ENCODE data around the gene CACNA2D4. TPM values are rescaled to one million over a fixed set of nuclear protein-coding genes. Genes with fewer than 3 reads are reported as not detected.
A peak's percentile ranks its signal among the peaks of the same experiment; 100 is the strongest.

The CACNA2D4 gene
- total and polyA plus RNA-seq, 2 of the 13 experiments (the other 11 are each of a cell fraction or from before 2014, with no cell fraction given): 14.2 to 136 TPM

DNA sequence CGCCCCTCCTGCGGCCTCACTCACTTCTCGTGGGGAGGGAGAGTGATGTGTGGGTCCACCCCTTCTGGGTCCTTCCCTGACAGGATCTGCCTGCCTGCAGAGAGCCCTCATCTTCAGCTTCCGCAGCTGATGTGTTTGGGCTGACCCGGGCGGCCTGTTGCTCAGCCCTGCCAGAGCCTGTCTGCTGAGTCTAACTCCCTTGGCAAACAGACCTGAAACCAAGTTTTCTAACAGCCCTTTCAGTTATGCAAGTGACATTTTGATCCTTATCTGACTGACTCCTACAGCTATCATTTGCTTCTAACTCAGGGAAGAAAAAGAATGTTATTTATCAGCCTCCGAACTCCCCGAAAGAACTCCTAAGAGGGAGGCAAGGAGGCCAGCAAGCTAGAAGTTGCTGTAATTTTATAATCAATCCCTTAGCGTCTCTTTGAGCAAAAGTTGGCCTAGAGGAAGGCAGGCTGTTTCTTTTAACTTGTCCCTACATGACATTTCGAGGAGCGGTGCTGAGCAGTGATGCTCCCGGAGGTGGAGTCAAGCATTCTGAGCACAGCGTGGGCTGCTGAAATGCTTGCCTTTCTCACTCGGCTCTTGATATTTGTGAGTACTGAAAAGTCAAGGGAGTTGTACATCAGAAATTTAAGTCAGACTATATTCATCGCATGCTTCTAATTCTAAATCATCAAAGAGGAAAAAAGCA lies 31.5 kb upstream of the CACNA2D4 start:
- no peak overlapping the region for H3K27ac ChIP-seq (ENCODE audit: extremely low read length, insufficient read depth, low read length)
- no peak overlapping the region for H3K4me2 ChIP-seq (ENCODE audit: low read depth, low read length)
- intact Hi-C loops (cut with micrococcal nuclease; ENCODE audit: unreplicated experiment): loop anchor here (10.0 kb wide), 1 partner anchor 55 kb away; the partner anchor contains the start of gene DCP1B
- no peaks in the 10 kb centered on the region for H4K20me1 ChIP-seq (ENCODE audit: insufficient read depth, low read length)
- no peak overlapping the region for H3K9ac ChIP-seq (ENCODE audit: insufficient read depth, low read depth, low read length)
- in situ Hi-C loops (cut with HindIII; ENCODE audit: extremely low pct_ligation_motif_present, low pct_unique_long_range_greater_than_20kb): no loop called here
- no peak for FAIRE-seq
- ChIA-PET POLR2A (no interaction called here), CTCF (ENCODE audit: low intra/inter-chr PET ratio, low total read pairs) (no interaction called here)
- BruUV-seq (replicated peaks): no TSS peak
- no peak for DNase-seq (ENCODE audit: low spot score)
- 0 out of 2 replicates have a peak, but pooled peaks cover 8% of the 10 kb centered on the region for H3K4me1 ChIP-seq (ENCODE audit: insufficient read depth, low read length)
- H2AFZ ChIP-seq (ENCODE audit: low read length): no peak overlapping the region
- H3K4me3 ChIP-seq (replicated peaks in 1 of 3; ENCODE audit: insufficient read depth in 1 of 3, low read depth in 2 of 3, low read length in 3 of 3): no peak overlapping the region
- TF ChIP-seq RBM22 (optimal IDR thresholded peaks at IDR 0.05; ENCODE audit: low read length) (no peak), ZNF687 (CRISPR knock-in tag; IDR thresholded peaks at IDR 0.05) (peak; percentile 13; the same call in 1 of the 2 replicates)
- WGBS (ENCODE audit: low lambda C conversion rate): 96% methylated on average over 15 of the region's 15 CpGs
- no peaks in the 10 kb centered on the region for H3K79me2 ChIP-seq (ENCODE audit: insufficient read depth, low read length)
- H3K27me3 ChIP-seq (ENCODE audit: control insufficient read depth in 1 of 2, insufficient read depth in 2 of 2, low read length in 2 of 2): no peaks in the 10 kb centered on the region
- ATAC-seq: peak; percentile 24; the same call in 2 of the 3 replicates
- H3K36me3 ChIP-seq (replicated peaks in 1 of 2; ENCODE audit: control insufficient read depth in 1 of 2, insufficient read depth in 2 of 2, low read length in 2 of 2): peaks cover 28 to 63% of the 10 kb centered on the region in 2 experiments; a peak in 4 of 5 replicates
- H3K9me3 ChIP-seq (ENCODE audit: low read length): no peaks in the 10 kb centered on the region

DNA sequence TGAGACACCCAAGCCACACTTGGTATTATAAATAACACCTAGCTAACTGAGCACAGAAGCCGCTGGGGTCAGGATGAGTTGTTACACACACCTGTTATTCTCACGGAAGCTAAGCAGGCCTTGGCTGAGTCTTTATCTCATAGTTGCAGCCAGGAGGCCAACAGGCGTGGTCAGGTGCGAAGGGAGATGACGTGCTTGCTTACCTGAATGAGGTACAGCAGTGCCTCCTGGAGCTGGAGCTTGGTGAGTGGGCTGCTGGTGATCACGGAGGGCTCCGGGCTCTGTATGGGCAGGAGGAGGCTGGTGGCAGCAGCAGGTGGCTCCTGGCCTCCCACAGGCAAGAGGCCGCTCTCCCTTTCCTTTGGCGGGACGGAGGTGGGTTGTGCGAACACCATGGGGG lies 30.4 kb upstream of the CACNA2D4 start:
- no peak for DNase-seq (ENCODE audit: low spot score)
- intact Hi-C loops (cut with micrococcal nuclease; ENCODE audit: unreplicated experiment) (no loop called here), in situ Hi-C loops (cut with HindIII; ENCODE audit: extremely low pct_ligation_motif_present, low pct_unique_long_range_greater_than_20kb) (no loop called here)
- ChIA-PET CTCF (ENCODE audit: low intra/inter-chr PET ratio, low total read pairs) (no interaction called here), POLR2A (no interaction called here)
- Histone ChIP-seq H3K36me3 (replicated peaks in 1 of 2; ENCODE audit: control insufficient read depth in 1 of 2, insufficient read depth in 2 of 2, low read length in 2 of 2) (peaks cover 26 to 56% of the 10 kb centered on the region in 2 experiments; a peak in 4 of 5 replicates), H3K4me3 (replicated peaks in 1 of 3; ENCODE audit: insufficient read depth in 1 of 3, low read depth in 2 of 3, low read length in 3 of 3) (no peak overlapping the region), H4K20me1 (ENCODE audit: insufficient read depth, low read length) (no peaks in the 10 kb centered on the region), H3K27ac (ENCODE audit: extremely low read length, insufficient read depth, low read length) (no peak overlapping the region), H3K27me3 (ENCODE audit: control insufficient read depth in 1 of 2, insufficient read depth in 2 of 2, low read length in 2 of 2) (no peaks in the 10 kb centered on the region), H2AFZ (ENCODE audit: low read length) (no peak overlapping the region), H3K4me2 (ENCODE audit: low read depth, low read length) (no peak overlapping the region), H3K9me3 (ENCODE audit: low read length) (no peaks in the 10 kb centered on the region), H3K9ac (ENCODE audit: insufficient read depth, low read depth, low read length) (no peak overlapping the region), H3K4me1 (ENCODE audit: insufficient read depth, low read length) (0 out of 2 replicates have a peak, but pooled peaks cover 8% of the 10 kb centered on the region), H3K79me2 (ENCODE audit: insufficient read depth, low read length) (no peaks in the 10 kb centered on the region)
- no peak for FAIRE-seq
- TF ChIP-seq, protein P1, sequence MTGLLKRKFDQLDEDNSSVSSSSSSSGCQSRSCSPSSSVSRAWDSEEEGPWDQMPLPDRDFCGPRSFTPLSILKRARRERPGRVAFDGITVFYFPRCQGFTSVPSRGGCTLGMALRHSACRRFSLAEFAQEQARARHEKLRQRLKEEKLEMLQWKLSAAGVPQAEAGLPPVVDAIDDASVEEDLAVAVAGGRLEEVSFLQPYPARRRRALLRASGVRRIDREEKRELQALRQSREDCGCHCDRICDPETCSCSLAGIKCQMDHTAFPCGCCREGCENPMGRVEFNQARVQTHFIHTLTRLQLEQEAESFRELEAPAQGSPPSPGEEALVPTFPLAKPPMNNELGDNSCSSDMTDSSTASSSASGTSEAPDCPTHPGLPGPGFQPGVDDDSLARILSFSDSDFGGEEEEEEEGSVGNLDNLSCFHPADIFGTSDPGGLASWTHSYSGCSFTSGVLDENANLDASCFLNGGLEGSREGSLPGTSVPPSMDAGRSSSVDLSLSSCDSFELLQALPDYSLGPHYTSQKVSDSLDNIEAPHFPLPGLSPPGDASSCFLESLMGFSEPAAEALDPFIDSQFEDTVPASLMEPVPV (CRISPR knock-in tag; IDR thresholded peaks at IDR 0.05): no peak
- no peak for TF ChIP-seq FOXJ3 (CRISPR knock-in tag; IDR thresholded peaks at IDR 0.05; ENCODE audit: borderline replicate concordance)
- no peak for TF ChIP-seq GATAD2A (CRISPR knock-in tag; IDR thresholded peaks at IDR 0.05)
- TF ChIP-seq HHEX (CRISPR knock-in tag; IDR thresholded peaks at IDR 0.05): no peak
- no peak for TF ChIP-seq ELK4 (CRISPR knock-in tag; IDR thresholded peaks at IDR 0.05; ENCODE audit: borderline replicate concordance)
- TF ChIP-seq ZNF674 (CRISPR knock-in tag; IDR thresholded peaks at IDR 0.05; ENCODE audit: low read depth): no peak
- no peak for TF ChIP-seq BRD4 (CRISPR knock-in tag; IDR thresholded peaks at IDR 0.05)
- no peak for ATAC-seq
- BruUV-seq (replicated peaks): no TSS peak
- 100% methylated on average over 3 of the region's 11 CpGs for WGBS (ENCODE audit: low lambda C conversion rate)
